Liver (tissue), 9 donors: ENCODE data around the gene TGIF1. TPM values are rescaled to one million over a fixed set of nuclear protein-coding genes. Genes with fewer than 3 reads are reported as not detected.
A peak's percentile ranks its signal among the peaks of the same experiment; 100 is the strongest.

Experiments used
- DNase-seq: peaks from one replicate; pipeline ENCODE4 v3.0.0-alpha.2; 2017; ENCODE audit warnings: low spot score
- H3K27ac ChIP-seq, 2 donors: one replicate each; pipeline ENCODE4 v1.7.0; 2013; ENCODE audit warnings: inconsistent platforms in 2 of 2, low read length in 2 of 2, control low read depth in 1 of 2, low read depth in 1 of 2, mild to moderate bottlenecking in 1 of 2
- H3K27me3 ChIP-seq, 4 donors: one replicate each; pipeline versions ENCODE4 v1.6.1 to v1.7.0; 2013; ENCODE audit warnings: low read length in 3 of 4, inconsistent platforms in 1 of 4, mild to moderate bottlenecking in 1 of 4, moderate library complexity in 1 of 4; ENCODE audit not compliant: control insufficient read depth in 4 of 4, insufficient read depth in 4 of 4
- H3K36me3 ChIP-seq, 4 donors: one replicate each; pipeline versions ENCODE4 v1.6.1 to v1.7.0; 2013; ENCODE audit warnings: low read length in 3 of 4, mild to moderate bottlenecking in 3 of 4, low read depth in 1 of 4, moderate library complexity in 1 of 4; ENCODE audit not compliant: control insufficient read depth in 4 of 4, insufficient read depth in 3 of 4
- H3K4me1 ChIP-seq, 4 donors: one replicate each; pipeline versions ENCODE4 v1.6.1 to v1.7.0; 2013; ENCODE audit warnings: low read length in 3 of 4, mild to moderate bottlenecking in 3 of 4, moderate library complexity in 1 of 4; ENCODE audit not compliant: control insufficient read depth in 4 of 4, insufficient read depth in 4 of 4
- H3K4me3 ChIP-seq, 3 donors: one replicate each; pipeline versions ENCODE4 v1.6.1 to v1.7.0; 2013; ENCODE audit warnings: low read length in 3 of 3, control low read depth in 1 of 3, low read depth in 1 of 3, mild to moderate bottlenecking in 1 of 3
- H3K9ac ChIP-seq, 2 donors: one replicate each; pipeline ENCODE4 v1.7.0; 2013; ENCODE audit warnings: low read length in 2 of 2, mild to moderate bottlenecking in 2 of 2, moderate library complexity in 2 of 2, control low read depth in 1 of 2, low read depth in 1 of 2
- H3K9me3 ChIP-seq, 4 donors: one replicate each; pipeline versions ENCODE4 v1.6.1 to v1.7.0; 2013; ENCODE audit warnings: low read length in 3 of 4; ENCODE audit not compliant: control insufficient read depth in 4 of 4
- CTCF ChIP-seq: fragments of 150-350 bp; IDR thresholded peaks from 2 replicates; pipeline ENCODE4 v1.5.1; 2017; ENCODE audit warnings: improper control_type of control experiment, low read depth, low read length; ENCODE audit not compliant: missing input control
- EGR1 ChIP-seq, 2 donors: IDR thresholded peaks; 2 replicates each; pipeline ENCODE4 v1.6.1; 2016 to 2018; ENCODE audit warnings: antibody characterized with exemption in 2 of 2, low read depth in 2 of 2
- FOXA1 ChIP-seq: IDR thresholded peaks from 2 replicates; pipeline ENCODE4 v1.6.1; 2016; ENCODE audit warnings: antibody characterized with exemption
- FOXA2 ChIP-seq: IDR thresholded peaks from 2 replicates; pipeline ENCODE4 v1.6.1; 2016; ENCODE audit warnings: antibody characterized with exemption
- GABPA ChIP-seq, 2 donors: IDR thresholded peaks in 1 of 2; conservative IDR thresholded peaks in 1 of 2; 2 replicates each; pipeline ENCODE4 v1.6.1; 2016; ENCODE audit warnings: antibody characterized with exemption in 2 of 2, mild to moderate bottlenecking in 1 of 2, moderate library complexity in 1 of 2
- HNF4A ChIP-seq, 2 donors: conservative IDR thresholded peaks; 2 replicates each; pipeline ENCODE4 v1.6.1; 2016; ENCODE audit warnings: antibody characterized with exemption in 2 of 2, mild to moderate bottlenecking in 2 of 2
- HNF4G ChIP-seq: IDR thresholded peaks from 2 replicates; pipeline ENCODE4 v1.6.1; 2016; ENCODE audit warnings: antibody characterized with exemption
- JUND ChIP-seq, 2 donors: IDR thresholded peaks; 2 replicates each; pipeline ENCODE4 v1.6.1; 2016; ENCODE audit warnings: antibody characterized with exemption in 2 of 2
- MAX ChIP-seq: IDR thresholded peaks from 2 replicates; pipeline ENCODE4 v1.6.1; 2016; ENCODE audit warnings: antibody characterized with exemption
- NR2F2 ChIP-seq: IDR thresholded peaks from 2 replicates; pipeline ENCODE4 v1.6.1; 2016; ENCODE audit warnings: antibody characterized with exemption
- RAD21 ChIP-seq, 2 donors: IDR thresholded peaks; 2 replicates each; pipeline ENCODE4 v1.6.1; 2016; ENCODE audit warnings: antibody characterized with exemption in 2 of 2, mild to moderate bottlenecking in 2 of 2
- RXRA ChIP-seq, 2 donors: IDR thresholded peaks; 2 replicates each; pipeline ENCODE4 v1.6.1; 2017 to 2018; ENCODE audit warnings: antibody characterized with exemption in 2 of 2, mild to moderate bottlenecking in 1 of 2
- SP1 ChIP-seq: IDR thresholded peaks from 2 replicates; pipeline ENCODE4 v1.6.1; 2018; ENCODE audit warnings: antibody characterized with exemption, mild to moderate bottlenecking
- TAF1 ChIP-seq: conservative IDR thresholded peaks from 2 replicates; pipeline ENCODE4 v1.6.1; 2016; ENCODE audit warnings: antibody characterized with exemption, mild to moderate bottlenecking
- YY1 ChIP-seq: IDR thresholded peaks from 2 replicates; pipeline ENCODE4 v1.6.1; 2016; ENCODE audit warnings: antibody characterized with exemption, mild to moderate bottlenecking
- ZBTB33 ChIP-seq: IDR thresholded peaks from 2 replicates; pipeline ENCODE4 v1.6.1; 2016; ENCODE audit warnings: antibody characterized with exemption
- WGBS: extraction: QIAGEN DNeasy Blood & Tissue Kit; methylation state at CpG from one replicate; pipeline ENCODE4 v1.1.7; 2013; 5-methylcytosine and 5-hydroxymethylcytosine counted together
- polyA plus RNA-seq, 2 donors: library from polyadenylated mRNA; stranded (reverse) in 1 of 2; unstranded in 1 of 2; fragments of 200-250 nt in 1 of 2; fragments of >200 nt in 1 of 2; fragmentation: Nextera tagmentation in 1 of 2; extraction: Ambion mirVana in 1 of 2; gene quantifications; one replicate each; pipeline versions ENCODE4 v1.2.1 to v1.2.3, GENCODE V29; 2013 to 2015
- total RNA-seq, 2 donors: library from RNA; depleted of rRNA; stranded (reverse); fragments of >200 nt; gene quantifications; one replicate each; pipeline ENCODE4 v1.2.3, GENCODE V29; 2014
- donor health status: healthy.
- donor health status: healthy.
- donor health status: healthy.
- donor health status: healthy.
- donor health status: healthy.

TGIF1 gene
- total and polyA plus RNA-seq, 4 donors, result 13.1 to 26.4 (median 18.4) TPM

- TF ChIP-seq TAF1 (no peak), GABPA (IDR thresholded peaks at IDR 0.05 in 1 of 2, conservative IDR thresholded peaks at IDR 0.05 in 1 of 2) (no peak), NR2F2 (no peak), HNF4A (conservative IDR thresholded peaks at IDR 0.05) (no peak)
These were observed 5.7 kb upstream of the TGIF1 start (continued) for GRCh38 chr18:3444296-3444695.

- no peak for DNase-seq
- Histone ChIP-seq H3K4me3 (no peak overlapping the region), H3K4me1 (peaks cover 4 to 26% (median 18%) of the 10 kb centered on the region in 4 donors), H3K36me3 (no peaks in the 10 kb centered on the region), H3K9ac (no peak overlapping the region), H3K9me3 (no peaks in the 10 kb centered on the region), H3K27me3 (no peaks in the 10 kb centered on the region), H3K27ac (no peak overlapping the region)
- WGBS, result 91% methylated on average over 5 of the region's 5 CpGs
- no peak for TF ChIP-seq JUND (IDR thresholded peaks at IDR 0.05)
These were observed 5.0 kb upstream of the TGIF1 start for GRCh38 chr18:3444954-3445353.

- H3K4me1 ChIP-seq, result peaks cover 3 to 15% (median 8%) of the 10 kb centered on the region in 4 donors
- H3K27ac ChIP-seq, result peak overlapping the region; percentile 99 to 100
- TF ChIP-seq GABPA (IDR thresholded peaks at IDR 0.05 in 1 of 2, conservative IDR thresholded peaks at IDR 0.05 in 1 of 2) (no peak), HNF4A (conservative IDR thresholded peaks at IDR 0.05) (no peak), HNF4G (no peak), RXRA (IDR thresholded peaks at IDR 0.05) (no peak), ZBTB33 (no peak), EGR1 (IDR thresholded peaks at IDR 0.05; ENCODE audit: low read depth in 2 of 2) (no peak), NR2F2 (no peak), YY1 (no peak), RAD21 (IDR thresholded peaks at IDR 0.05) (no peak), FOXA1 (no peak), JUND (IDR thresholded peaks at IDR 0.05) (no peak), CTCF (no peak), MAX (no peak), SP1 (no peak), TAF1 (no peak), FOXA2 (no peak)
- H3K27me3 ChIP-seq, result no peaks in the 10 kb centered on the region
- no peaks in the 10 kb centered on the region for H3K36me3 ChIP-seq
- H3K4me3 ChIP-seq, result peak overlapping the region; percentile 63 to 75 (median 70)
- no peaks in the 10 kb centered on the region for H3K9me3 ChIP-seq
- H3K9ac ChIP-seq, result peak overlapping the region; percentile 76 to 96
- WGBS, result 5% methylated on average over 22 of the region's 22 CpGs
- DNase-seq, result peak; percentile 71
These were observed 2.7 kb upstream of the TGIF1 start for GRCh38 chr18:3447068-3447894.
